GM18498 (cell line): ENCODE measurements around the gene NEK4.
A peak's percentile ranks its signal among the peaks of the same experiment; 100 is the strongest.

Experiments
- ATAC-seq: cut with Tn5 transposase; IDR thresholded peaks from one replicate; pipeline ENCODE4 v1.9.1; 2021; ENCODE audit warnings: mild to moderate bottlenecking, moderate library complexity; ENCODE audit not compliant: unreplicated experiment

The NEK4 gene

DNA sequence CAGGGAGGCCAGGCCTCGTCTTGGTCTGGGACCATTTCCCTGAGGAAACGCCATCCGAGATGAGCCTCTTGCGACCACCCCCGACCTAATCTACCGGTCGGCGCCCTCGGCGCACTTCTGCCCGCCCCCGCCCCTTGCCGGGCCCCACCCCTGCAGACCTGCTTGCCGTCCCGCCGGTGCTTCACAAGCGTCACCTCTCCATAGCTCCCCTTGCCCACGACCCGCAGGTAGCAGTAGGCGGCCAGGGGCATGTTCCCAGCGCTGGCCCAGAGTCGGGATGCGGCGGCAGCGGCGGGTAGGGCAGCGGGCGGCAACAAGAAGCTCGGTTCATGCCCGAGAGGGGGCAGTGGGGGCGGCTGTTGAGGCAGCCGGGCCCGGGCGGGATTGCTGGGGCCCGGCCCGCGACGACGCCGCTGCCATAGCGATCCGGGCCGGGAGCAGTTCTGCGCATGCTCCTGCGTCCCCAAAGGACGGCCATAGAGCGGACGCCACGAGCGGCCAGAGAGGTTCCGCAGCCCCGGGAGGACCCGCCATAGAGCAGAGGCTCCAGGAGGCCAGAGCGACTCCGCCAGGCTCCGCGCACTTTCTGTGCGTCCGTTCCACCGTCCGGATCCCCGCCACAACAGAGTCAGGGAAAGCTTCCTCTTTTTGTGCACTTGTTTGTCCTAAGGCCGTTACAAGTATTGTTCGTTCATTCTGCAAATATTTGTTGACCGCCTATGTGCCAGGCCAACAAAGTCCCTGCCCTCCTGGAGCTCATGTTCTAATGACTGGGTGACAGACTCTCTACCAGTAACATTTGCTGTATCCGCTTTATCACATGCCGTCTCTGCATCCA, at the start of gene NEK4:
Gene NEK4 (minus strand): TSS at position 445 of the 838 bp plus-strand sequence. CDS start 194 bp downstream, at position 251.
- peak; percentile 96 for ATAC-seq

DNA sequence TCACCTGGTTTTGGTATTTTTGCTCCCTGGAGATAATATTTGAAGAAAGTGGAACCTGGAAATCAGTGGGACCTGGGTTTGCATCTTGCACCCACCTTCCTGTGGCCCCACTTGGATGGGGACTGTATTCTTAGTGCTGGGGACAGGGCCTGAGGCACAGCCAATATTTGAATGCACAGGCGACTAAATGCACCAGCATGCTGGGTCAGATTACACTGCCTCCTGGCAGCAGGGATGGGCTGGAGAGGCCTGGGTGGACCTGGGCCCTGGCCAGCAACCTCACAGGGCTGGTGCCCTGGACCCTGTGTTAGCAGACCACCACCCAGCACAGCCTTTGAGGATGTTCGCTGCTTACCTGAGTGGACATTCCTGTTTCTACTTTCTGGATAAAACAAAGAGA, 49.2 kb upstream of the NEK4 start:
- no peak for ATAC-seq

DNA sequence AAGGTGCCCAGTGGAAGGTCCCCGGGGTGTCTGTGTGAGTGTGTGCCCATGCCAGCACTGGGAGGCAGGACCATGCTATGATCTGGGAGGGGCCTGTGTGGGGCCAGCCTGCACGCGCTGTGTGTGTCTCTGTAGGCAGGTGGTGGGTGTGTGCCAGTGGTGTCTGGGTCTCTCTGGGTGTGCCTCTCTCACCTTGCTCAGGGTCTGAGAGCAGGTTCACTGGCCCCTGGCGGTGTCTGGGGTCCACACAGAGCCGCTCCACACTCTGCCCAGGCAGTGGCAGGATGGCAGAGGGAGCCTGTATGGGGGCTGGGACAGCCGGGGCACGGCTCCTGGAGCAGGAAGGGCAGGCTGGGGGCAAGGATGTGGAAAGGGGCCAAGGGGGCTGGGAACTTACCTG, 47.1 kb upstream of the NEK4 start:
- no peak for ATAC-seq

DNA sequence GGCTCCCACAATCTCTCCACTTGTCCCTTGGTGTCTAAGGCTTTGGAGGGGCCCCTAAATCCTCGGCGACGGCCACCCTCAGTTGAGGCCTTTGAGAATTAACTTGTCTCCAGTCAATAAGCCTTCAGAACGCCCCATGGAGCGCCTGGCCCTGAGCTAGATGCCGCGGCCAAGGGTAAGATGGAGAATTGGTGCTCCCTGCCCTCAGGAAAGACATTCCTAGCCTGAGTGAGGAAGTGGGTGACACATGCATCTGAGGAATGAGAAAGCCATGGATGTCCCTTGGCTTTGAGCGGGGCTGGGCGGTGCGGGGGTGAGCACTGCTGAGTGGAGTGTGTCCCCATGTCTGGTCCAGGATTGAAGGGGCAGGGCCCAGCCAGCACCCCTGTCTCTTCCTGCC, 46.5 kb upstream of the NEK4 start:
- no peak for ATAC-seq

DNA sequence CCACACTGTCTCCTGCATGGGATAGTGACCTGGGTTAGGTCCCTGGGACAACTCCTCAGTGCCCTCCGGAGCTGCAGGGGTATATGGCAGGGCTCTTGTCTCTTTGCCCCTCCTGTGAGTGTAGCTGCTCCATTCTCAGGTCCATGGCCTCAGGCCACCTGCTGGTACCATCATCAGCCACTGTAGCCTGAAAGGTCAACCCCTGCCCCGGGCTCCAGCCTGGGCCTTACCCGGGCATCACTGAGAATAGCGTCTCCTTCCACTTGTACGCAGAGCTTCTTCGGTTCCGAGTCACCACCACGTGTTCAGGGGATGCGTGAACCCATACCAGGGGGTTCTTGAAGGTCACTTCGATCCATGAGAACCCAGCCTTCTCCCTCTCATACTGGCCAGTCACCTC, 45.9 kb upstream of the NEK4 start:
- no peak for ATAC-seq

DNA sequence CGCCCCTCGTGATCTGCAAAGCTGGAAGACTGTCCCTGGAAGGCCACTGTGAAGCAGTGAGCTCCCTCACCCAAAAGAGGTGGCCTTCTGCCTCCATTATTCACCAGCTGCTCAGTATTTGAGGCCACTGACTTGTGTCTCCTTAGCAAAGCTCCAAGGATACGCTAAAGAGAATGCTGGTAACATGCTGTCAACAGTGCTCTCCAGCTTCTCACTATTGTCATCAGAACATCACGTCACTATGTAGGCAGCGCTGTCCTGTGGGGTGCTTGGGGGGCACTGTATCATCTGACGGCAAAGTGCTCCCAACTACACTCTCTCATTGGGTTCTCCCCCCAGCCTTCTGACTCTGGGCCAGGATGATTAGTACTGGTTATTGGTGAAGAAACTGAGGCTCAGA, 45.5 kb upstream of the NEK4 start:
- no peak for ATAC-seq

DNA sequence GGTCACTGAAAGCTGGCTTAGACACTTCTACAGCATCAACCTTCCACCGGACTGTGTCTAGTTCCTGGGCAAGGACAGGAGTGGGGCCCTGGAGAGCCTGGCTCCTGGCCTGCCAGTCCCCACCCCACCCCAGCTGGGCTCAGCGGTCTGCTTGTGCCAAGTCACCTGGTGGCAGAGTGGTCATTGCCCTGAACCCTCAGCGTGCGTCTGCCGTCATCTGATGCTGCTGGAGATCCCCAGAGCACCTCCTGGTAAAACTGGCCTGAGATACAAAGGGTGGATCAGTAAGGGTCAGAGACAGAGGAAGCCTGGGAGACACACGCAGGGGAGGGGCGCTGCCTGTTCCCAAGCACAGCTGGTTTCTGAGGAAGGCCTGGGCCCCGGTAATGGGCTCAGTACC, 43.1 kb upstream of the NEK4 start:
- no peak for ATAC-seq

DNA sequence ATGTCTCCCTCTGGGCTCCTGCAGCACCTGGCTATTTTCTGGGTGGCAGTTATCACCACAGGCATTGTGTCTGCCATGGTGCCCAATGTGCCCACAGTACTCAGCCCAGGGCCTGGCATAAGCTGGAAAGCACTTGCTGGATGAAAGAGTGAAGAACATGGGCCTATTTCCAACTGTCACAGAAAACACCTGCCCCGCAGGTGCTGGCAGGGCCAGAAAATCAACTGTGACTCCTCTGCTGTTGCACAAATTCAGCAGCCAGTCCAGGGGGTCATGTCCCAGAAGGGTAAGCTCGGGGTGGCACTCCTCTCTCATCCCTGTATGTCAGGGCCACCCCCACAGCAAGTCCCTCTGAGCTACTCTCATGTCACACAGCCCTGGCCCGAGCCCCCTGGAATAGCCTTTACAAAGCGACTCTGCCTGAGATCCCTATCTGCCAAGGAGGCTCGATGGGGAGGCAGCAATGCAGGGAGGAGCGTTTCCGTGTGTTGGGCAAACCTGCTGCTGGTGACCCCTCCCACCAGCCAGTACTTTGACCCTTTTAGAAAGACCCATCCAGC, 40.8 kb upstream of the NEK4 start:
- no peak for ATAC-seq

DNA sequence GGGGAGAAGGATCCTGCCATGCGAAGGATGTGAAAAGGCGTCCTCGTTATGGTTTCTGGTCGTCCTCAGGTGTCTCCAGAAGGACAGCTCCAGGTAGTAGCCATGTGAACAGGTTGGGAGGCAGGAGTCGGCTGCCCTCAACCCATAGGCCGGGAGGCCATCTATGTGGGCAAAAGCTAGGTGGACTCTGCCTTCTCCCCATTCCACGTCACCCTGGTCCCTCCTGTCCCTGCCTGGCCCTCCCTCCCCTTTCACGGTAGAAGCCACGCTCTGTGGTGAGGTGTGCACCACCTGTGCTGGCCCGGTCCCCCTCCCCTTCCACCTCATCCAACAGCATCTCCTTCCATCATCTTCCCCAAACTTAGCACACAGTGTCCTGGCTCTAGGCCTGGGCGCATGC, 40.2 kb upstream of the NEK4 start:
- ATAC-seq: no peak

DNA sequence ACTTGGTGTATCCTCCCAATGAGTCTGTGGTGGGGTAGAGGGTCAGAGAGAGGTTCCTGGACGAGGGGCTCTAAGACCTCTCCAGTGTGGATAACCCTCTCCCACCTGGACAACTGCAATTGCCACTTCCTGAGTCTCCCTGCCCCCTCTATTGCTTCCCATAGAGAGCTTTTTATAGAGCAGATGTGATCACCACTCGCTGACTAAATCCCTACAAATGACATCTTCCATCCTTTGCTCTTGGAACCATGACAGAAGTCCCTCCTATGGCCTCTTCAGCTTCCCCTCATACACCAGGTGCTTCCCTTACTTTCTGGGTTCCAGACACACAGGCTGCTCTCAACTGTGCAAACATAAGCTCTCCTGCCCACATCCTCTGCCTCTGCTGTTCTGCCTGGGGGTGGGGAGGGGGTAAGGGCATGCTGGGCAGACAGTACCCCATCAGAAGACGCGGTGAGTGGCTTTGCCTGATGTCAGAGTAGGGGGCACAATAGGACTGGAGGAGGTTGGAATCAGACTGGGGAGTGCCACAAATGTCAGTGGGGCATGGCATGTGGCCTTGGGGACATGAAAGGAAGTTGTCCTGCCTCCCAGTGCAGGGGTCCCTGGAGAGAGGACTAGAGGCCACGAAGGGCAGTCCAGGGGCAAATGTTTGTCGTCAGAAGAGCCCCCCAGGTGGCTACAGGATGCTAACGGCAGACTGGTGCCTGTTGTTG, 39.1 kb upstream of the NEK4 start:
- ATAC-seq: no peak

DNA sequence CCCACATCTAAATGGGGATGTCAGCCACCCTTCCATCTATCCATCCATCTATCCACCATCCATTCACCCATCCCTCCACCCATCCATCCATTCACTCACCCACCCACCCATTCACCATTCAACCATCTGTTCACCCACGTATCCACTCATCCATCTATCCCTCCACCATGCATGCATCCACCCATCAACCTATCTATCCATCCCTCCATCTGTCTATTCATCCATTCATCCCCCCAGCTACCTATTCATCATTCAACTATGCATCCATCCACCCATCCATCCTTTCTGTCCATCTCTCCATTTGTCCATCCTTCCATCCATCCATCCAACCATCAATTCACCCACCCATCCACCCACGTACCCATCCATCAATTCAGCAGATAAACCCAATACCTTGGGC, 38.4 kb upstream of the NEK4 start:
- ATAC-seq: no peak

DNA sequence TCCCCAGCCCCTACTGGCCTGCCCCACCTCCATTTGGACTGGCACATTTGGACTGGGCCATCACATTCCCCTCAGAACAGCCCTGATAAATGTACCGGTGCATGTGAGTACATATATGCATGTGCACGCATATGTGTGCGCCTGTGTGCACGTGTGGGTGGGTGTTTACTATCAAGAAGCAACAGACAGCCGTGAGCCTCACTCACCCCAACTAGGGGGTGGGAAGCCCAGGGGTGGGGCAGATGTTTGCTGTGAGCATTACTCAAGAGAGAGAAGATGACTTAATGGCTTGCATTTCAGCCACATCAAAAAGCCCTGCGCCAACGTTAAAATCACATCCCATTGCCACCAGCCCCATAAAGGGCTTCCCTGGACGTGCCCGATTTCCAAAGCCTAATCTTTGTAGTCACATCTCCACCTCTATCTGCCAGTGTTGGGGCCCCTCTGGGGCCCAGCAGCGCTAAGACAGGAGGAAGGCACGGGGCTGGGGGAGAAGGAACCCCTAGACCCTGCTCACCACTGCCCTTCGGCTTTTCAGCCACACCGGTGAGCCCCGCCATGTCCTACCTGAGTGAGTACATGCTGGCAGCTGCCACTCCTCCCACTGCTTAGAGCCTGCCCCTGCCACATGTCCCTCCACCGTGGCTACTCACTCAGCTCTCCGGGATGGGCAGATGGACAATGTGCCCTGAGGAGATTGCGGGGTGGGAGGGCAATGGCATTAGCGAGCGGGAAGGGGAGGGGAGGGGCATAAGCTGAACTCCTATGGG, 34.7 kb upstream of the NEK4 start:
- ATAC-seq: no peak

DNA sequence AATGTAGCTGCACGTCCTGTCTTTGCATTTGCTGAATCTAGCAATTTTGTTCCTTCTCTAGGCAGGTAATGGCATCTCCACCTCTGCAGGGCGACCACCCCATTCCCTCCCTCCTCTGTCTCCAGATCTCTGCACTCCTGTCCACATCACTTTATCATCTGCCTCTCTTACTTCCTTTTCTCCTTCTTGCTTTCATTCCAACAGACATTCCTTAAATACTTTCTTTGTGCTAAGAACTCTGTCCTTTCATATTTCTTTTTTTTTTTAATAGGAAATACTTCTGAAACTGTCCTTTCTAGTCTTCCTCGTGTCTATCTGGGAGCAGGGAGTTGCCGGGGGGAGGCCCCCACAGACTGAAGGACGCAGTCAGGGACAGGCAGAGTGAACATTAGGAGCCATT, 31.1 kb upstream of the NEK4 start:
- ATAC-seq: no peak

DNA sequence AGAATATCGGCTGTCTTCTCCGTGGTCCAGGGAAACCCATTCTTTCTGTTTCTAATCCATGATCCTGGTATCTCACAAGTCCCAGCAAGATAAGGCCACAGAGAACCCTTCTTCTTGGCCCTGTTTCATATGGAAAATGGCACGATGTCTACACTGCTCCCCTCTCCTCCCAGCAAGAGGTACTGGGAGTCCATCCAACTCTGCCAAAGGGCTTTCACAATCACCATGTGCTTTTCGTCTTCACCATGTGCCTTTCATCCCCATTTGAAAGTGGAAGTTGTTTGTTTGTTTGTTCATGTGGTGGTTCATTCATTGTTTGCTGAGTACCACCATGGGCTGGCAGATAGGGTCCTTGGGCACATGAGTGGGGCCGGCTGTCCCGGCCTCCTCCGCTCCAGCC, 29.3 kb upstream of the NEK4 start:
- ATAC-seq: no peak

DNA sequence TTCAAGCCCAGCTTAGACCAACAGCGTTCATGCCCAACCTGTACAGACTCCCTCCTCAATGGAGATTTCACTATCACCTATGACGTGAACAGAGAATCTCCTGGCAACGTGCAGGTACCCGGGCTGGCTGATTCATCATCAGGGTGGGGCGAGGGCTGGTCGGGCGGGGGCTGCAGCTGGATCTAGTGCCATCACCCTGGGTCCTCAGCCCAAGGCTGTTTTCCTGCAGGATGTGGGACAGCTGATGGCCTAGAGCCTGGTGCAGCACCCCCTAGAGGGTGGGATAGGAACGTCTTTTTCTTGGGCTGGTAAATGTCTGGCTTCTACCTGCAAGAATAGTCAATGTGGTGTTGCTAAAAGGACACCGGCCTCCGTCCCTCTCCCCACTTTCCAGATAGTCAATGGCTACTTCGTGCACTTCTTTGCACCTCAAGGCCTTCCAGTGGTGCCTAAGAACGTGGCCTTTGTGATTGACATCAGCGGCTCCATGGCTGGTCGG, 28.3 kb upstream of the NEK4 start:
- ATAC-seq: no peak

DNA sequence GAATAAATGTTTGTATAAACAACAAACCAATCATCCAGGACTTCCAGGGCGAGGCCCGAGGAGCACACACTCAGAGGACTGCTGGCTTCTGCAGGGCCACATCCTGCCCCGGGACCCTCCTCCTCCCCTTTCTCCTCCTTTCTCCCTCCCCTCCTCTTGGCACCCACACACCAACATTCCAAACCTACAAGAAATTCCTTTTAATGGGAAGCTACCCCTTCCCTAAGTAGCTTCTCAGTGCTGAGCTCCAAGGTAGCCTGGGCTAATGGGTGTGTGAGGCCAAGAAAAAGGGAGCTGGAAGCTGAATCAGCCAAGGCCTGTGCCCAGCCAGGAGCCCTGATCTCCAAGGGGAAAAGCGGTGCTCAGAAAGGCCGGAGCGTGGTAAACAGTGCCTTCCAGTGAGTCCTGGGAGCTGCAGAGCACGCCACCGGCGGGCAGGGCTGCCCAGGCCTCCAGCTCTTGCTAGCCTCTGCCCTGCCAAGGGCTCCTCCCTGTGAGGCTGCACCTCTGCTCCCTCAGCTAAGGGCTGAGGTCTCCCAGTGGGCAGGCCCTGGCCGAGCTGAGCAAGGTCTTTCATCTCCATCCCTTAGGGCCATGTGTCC, 27.7 kb upstream of the NEK4 start:
- no peak for ATAC-seq

DNA sequence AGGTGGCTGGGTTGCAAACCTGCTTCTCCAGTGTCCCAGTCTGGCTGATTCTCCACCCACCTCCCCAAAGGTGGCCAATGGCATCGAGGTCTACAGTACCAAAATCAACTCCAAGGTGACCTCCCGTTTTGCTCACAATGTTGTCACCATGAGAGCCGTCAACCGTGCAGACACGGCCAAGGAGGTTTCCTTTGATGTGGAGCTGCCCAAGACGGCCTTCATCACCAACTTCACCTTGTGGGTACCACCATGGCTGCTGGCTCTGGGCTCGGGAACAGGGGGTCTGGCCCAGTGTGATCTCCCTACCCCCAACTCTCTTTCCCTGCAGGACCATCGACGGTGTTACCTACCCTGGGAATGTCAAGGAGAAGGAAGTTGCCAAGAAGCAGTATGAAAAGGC, 25.7 kb upstream of the NEK4 start:
- ATAC-seq: no peak

DNA sequence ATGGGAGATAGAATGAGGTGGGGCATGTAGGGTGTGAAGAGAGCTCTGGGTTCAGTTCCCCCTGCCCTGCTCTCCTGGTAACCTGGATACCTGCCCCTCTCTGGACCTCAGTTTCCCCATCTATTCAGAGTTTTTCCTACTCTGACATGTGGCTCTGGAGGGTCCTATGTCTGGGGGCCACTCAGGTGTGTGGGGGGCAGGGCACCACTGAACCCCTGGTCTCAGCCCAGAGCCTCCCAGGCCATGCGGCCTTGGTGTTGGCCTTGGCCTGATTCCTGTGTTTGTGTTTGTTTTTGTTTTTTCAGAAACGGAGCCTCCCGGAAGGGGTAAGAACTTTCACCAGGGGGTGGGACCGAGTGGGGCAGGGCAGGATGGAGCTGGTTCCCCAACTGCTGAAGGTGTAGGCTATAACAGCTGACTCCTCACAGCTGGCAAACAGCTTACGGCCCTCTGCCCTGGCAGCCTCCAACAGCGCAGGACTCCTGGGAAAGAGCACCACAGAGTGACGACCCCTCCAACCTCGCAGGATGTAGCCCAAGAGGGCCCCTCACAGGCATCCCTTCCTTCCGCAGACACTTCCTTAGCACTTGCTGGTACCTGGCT, 24.7 kb upstream of the NEK4 start:
- ATAC-seq: no peak

DNA sequence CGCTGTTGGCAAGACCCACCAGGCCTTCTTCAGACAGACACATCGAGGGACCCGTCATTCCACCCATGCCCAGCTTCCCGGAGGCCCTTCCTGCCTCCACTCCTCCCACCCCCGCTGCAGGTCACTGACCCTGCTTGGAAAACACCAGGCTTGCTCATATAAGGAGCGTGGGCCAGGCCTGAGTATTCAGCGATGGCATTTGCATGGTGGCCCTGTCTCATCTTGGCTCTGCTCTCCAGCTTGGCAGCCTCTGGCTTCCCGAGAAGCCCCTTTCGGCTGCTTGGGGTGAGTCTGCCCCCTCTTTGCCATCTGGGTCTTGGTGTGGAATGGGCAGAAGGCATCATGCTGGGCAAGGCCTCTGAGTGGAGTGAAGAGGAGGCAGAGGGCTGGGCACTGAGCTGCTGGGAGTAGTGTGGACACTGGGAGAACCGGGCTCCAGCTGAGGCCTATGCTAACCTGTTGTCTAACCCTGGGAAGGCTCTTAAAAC, 23.9 kb upstream of the NEK4 start, which contains the start of gene ITIH3:
Gene ITIH3 (plus strand): TSS at position 185 of the 488 bp plus-strand sequence. CDS start 8 bp downstream, at position 193.
- ATAC-seq: no peak
